ENCODE results near the gene SPTBN4. TPM values are rescaled to one million over a fixed set of nuclear protein-coding genes. Genes with fewer than 3 reads are reported as not detected.

SPTBN4 gene
- total RNA-seq, 1 experiment from 2014 or later, result 0.63 TPM

DNA sequence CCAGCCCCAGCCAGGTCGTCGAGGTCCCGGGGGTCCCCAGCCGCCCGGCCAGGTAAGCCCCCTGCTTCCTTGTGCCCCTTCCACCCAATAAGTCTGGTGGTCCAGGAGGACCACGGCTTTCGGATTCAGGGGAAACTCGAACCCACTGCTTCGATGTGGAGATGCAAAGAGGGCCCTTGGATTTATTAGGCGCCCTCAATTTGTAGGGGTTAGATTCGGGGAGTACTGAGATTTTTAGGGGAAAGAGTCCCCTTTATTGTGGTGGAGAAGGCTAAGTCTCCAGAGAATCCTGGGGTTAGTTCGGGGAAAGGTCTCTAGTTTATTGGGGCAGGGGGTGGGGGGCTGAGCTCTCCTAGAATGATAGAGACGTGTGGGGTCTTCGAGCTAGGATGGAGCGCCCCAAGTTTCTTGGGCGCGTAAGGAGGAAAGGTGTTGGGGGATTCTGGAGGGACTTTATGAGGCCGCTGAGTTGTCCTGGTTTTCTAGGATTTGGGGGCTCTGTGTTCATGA lies 130.6 kb downstream of the SPTBN4 start:
- no peak for DNase-seq (ENCODE audit: unreplicated experiment)
- intact Hi-C loops (cut with micrococcal nuclease), result no loop called here
- Mint-ChIP-seq H3K9me3 (ENCODE audit: unreplicated experiment) (no peaks in the 10 kb centered on the region), H3K27me3 (ENCODE audit: insufficient read depth, unreplicated experiment) (no peaks in the 10 kb centered on the region), H3K36me3 (ENCODE audit: insufficient read depth, unreplicated experiment) (no peaks in the 10 kb centered on the region), H3K27ac (ENCODE audit: low read depth, unreplicated experiment) (no peak overlapping the region), H3K4me1 (ENCODE audit: insufficient read depth, unreplicated experiment) (peaks cover 37% of the 10 kb centered on the region), H3K4me3 (ENCODE audit: unreplicated experiment) (peak overlapping the region; percentile 23)
- ChIA-PET CTCF (interaction anchor here (0.6 to 0.7 kb wide), 2 partner anchors 61 to 130 kb away, joined by 3 to 4 read pairs; no protein-coding TSS in a partner anchor), POLR2A (no interaction called here)
- TF ChIP-seq, protein P1, sequence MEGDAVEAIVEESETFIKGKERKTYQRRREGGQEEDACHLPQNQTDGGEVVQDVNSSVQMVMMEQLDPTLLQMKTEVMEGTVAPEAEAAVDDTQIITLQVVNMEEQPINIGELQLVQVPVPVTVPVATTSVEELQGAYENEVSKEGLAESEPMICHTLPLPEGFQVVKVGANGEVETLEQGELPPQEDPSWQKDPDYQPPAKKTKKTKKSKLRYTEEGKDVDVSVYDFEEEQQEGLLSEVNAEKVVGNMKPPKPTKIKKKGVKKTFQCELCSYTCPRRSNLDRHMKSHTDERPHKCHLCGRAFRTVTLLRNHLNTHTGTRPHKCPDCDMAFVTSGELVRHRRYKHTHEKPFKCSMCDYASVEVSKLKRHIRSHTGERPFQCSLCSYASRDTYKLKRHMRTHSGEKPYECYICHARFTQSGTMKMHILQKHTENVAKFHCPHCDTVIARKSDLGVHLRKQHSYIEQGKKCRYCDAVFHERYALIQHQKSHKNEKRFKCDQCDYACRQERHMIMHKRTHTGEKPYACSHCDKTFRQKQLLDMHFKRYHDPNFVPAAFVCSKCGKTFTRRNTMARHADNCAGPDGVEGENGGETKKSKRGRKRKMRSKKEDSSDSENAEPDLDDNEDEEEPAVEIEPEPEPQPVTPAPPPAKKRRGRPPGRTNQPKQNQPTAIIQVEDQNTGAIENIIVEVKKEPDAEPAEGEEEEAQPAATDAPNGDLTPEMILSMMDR (IDR thresholded peaks at IDR 0.05; ENCODE audit: unreplicated experiment), result no peak
- no TSS peak for BruUV-seq (replicated peaks)

DNA sequence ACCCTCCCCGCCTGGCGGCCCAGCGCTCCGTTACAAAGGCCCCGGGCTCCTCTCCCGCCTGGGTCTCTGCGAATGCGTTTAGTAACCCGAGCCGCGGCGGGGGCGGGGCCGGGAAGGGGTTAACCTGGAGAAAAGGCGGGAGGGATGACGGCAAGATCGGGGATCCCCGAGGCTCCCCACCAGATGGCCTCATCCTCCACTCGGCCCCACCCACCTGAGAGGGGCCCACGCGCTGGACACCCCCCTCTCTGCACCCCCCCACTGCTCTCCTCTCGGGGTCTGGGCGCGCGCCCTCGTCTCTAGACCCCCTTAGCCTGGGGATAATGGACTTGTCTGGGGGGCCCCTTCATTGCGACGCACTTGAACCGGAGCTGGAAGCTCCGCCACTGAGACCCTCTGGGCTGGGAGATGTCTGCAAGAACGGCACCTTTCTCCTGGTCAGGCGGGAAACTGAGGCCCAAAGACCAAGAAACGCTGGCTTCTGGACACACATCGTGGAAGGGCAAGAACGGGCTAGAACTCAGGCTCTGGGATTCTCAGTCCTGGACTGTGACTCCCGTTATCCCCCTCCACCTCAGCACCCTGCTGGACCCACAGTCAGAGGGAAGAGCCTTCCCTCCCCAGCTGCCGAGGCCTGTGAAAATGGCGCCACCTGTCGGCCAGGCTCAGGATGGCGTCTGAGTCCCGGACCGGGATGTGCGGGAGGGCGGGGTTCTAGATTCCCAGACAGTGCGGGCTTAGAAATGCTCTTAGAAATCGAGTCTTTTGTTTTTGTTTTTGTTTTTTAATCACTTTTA lies 131.5 kb downstream of the SPTBN4 start:
- peaks cover 44% of the 10 kb centered on the region for H3K4me1 Mint-ChIP-seq (ENCODE audit: insufficient read depth, unreplicated experiment)
- intact Hi-C loops (cut with micrococcal nuclease), result loop anchor here (1.0 kb wide), 6 partner anchors 28 to 293 kb away; no protein-coding TSS in a partner anchor
- ChIA-PET POLR2A (interaction anchor here (1.1 to 3.0 kb wide), 3 partner anchors 28 to 134 kb away, joined by 3 to 20 read pairs (median 4); partner anchors contain the start of genes BLVRB, COQ8B and ITPKC), CTCF (interaction anchor here (0.5 to 3.4 kb wide), 13 partner anchors 8 to 293 kb away, joined by 3 to 35 read pairs (median 4); partner anchors contain the start of gene BLVRB)
- no peaks in the 10 kb centered on the region for H3K36me3 Mint-ChIP-seq (ENCODE audit: insufficient read depth, unreplicated experiment)
- DNase-seq (ENCODE audit: unreplicated experiment), result peak; percentile 94
- BruUV-seq (replicated peaks), result no TSS peak
- no peaks in the 10 kb centered on the region for H3K27me3 Mint-ChIP-seq (ENCODE audit: insufficient read depth, unreplicated experiment)
- no peak overlapping the region for H3K27ac Mint-ChIP-seq (ENCODE audit: low read depth, unreplicated experiment)
- no peaks in the 10 kb centered on the region for H3K9me3 Mint-ChIP-seq (ENCODE audit: unreplicated experiment)
- peak overlapping the region; percentile 54 for H3K4me3 Mint-ChIP-seq (ENCODE audit: unreplicated experiment)
- TF ChIP-seq, protein P1 (IDR thresholded peaks at IDR 0.05; ENCODE audit: unreplicated experiment), result peak; percentile 96

DNA sequence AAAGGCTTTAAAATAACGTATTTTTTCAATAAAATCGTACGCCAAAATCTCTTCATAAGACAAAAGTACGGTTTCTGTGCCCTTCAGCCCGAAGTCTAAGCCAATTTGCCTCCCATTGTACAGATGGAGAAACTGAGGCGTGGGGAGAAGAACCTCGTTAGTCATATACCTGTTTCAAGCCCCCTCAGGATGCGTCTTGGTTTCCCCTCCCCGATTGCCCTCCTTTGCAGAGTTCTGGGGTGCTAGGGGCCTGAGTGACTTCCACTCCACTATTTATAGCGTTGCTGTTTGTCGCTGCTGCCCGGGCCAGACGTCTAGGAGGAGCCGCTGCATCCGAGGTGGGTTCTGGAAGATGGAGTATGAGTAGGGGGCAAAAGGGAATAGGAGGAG lies 132.1 kb downstream of the SPTBN4 start:
- CTCF ChIA-PET, result interaction anchor here (0.6 to 3.4 kb wide), 12 partner anchors 8 to 343 kb away, joined by 3 to 35 read pairs (median 5); partner anchors contain the start of gene BLVRB
- Mint-ChIP-seq H3K4me1 (ENCODE audit: insufficient read depth, unreplicated experiment) (peaks cover 46% of the 10 kb centered on the region), H3K4me3 (ENCODE audit: unreplicated experiment) (no peak overlapping the region), H3K9me3 (ENCODE audit: unreplicated experiment) (no peaks in the 10 kb centered on the region), H3K36me3 (ENCODE audit: insufficient read depth, unreplicated experiment) (no peaks in the 10 kb centered on the region), H3K27me3 (ENCODE audit: insufficient read depth, unreplicated experiment) (no peaks in the 10 kb centered on the region), H3K27ac (ENCODE audit: low read depth, unreplicated experiment) (no peak overlapping the region)
- no peak for DNase-seq (ENCODE audit: unreplicated experiment)
- intact Hi-C loops (cut with micrococcal nuclease), result loop anchor here (1.0 kb wide), 6 partner anchors 29 to 294 kb away; no protein-coding TSS in a partner anchor
- POLR2A ChIA-PET, result interaction anchor here (1.1 to 3.0 kb wide), 3 partner anchors 28 to 134 kb away, joined by 3 to 20 read pairs (median 4); partner anchors contain the start of genes BLVRB, COQ8B and ITPKC
- BruUV-seq (replicated peaks), result no TSS peak
- TF ChIP-seq, protein P1 (IDR thresholded peaks at IDR 0.05; ENCODE audit: unreplicated experiment), result no peak

DNA sequence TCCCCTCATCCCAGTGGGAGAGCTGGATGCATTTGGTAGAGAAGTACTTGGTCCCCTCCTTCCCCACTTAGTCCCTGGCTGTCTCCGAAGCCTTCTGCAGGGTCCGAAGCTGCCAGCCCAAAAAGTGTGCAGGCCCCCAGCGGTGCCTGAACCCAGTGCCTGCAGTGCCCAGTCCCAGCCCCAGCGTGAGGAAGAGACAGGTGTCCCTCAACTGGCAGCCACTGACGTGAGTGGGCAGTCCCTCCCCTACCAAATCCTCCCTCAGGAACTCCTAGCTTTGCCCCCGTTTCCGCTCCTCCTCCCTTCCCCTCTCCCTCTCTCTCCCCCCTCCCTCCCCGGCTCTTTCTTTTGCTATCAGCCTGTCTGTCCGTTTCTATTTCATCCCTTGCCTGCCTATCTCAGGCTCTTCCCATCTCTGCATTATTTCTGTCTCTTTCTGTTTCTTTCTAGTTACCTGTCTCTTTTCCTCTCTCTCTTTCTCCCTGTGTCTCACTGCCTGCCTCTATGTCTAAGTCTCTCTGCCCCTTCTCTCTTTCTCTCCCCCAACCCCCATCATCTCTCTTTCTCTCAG lies 132.6 kb downstream of the SPTBN4 start:
- H3K27me3 Mint-ChIP-seq (ENCODE audit: insufficient read depth, unreplicated experiment), result no peaks in the 10 kb centered on the region
- H3K4me1 Mint-ChIP-seq (ENCODE audit: insufficient read depth, unreplicated experiment), result peaks cover 47% of the 10 kb centered on the region
- intact Hi-C loops (cut with micrococcal nuclease), result no loop called here
- ChIA-PET CTCF (interaction anchor here (0.5 to 3.4 kb wide), 15 partner anchors 17 to 1899 kb away, joined by 3 to 35 read pairs (median 5); partner anchors contain the start of gene BLVRB), POLR2A (interaction anchor here (1.1 to 3.0 kb wide), 4 partner anchors 12 to 135 kb away, joined by 3 to 20 read pairs (median 4); partner anchors contain the start of genes BLVRB, COQ8B and ITPKC)
- no peaks in the 10 kb centered on the region for H3K36me3 Mint-ChIP-seq (ENCODE audit: insufficient read depth, unreplicated experiment)
- no peak for DNase-seq (ENCODE audit: unreplicated experiment)
- TF ChIP-seq, protein P1 (IDR thresholded peaks at IDR 0.05; ENCODE audit: unreplicated experiment), result no peak
- no TSS peak for BruUV-seq (replicated peaks)
- peak overlapping the region; percentile 20 for H3K27ac Mint-ChIP-seq (ENCODE audit: low read depth, unreplicated experiment)
- no peaks in the 10 kb centered on the region for H3K9me3 Mint-ChIP-seq (ENCODE audit: unreplicated experiment)
- no peak overlapping the region for H3K4me3 Mint-ChIP-seq (ENCODE audit: unreplicated experiment)
